NOMO-1 (cell line): ENCODE measurements around the gene CD80.

Source experiments
- DNase-seq, 2 experiments: peaks; one replicate each; lab custom pipeline; 2025; ENCODE audit not compliant: unreplicated experiment in 2 of 2; lab: John Stamatoyannopoulos, UW

The CD80 gene

GRCh38 chr3:119550192-119550910 lies 9.1 kb downstream of the CD80 start:
- DNase-seq: no peak

GRCh38 chr3:119548341-119548740 lies 11.1 kb downstream of the CD80 start:
- no peak for DNase-seq

GRCh38 chr3:119547227-119547626 lies 12.2 kb downstream of the CD80 start:
- no peak for DNase-seq

GRCh38 chr3:119543147-119543546 lies 16.3 kb downstream of the CD80 start:
- DNase-seq: no peak

DNA sequence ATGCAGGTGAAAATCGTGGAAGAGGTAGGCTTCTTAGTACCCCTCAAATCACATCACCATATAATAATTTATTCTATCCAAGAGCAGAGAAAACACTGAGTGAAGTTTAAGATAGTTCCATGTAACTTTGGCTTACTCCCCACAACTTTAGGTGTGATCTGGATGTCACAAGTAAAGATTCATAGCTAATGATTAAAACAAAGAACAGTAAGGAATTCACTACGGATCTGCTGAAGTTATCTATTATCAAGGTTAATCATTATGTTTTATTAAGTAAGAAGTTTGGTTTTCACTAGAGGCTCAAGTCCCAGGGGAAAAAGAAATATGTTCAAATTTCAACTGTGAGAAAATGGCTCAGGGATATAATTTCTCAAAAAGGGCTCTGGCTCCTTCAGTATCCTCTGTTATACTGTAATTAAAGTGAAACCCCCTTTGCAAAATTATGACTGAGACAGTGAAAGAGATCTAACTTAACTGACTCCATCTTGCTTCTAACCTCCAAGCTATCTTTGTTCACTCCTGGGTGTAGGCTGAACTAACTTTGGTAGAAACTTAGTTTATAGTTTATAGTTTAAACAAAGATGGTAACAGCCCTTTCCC lies 17.1 kb downstream of the CD80 start:
- no peak for DNase-seq

DNA sequence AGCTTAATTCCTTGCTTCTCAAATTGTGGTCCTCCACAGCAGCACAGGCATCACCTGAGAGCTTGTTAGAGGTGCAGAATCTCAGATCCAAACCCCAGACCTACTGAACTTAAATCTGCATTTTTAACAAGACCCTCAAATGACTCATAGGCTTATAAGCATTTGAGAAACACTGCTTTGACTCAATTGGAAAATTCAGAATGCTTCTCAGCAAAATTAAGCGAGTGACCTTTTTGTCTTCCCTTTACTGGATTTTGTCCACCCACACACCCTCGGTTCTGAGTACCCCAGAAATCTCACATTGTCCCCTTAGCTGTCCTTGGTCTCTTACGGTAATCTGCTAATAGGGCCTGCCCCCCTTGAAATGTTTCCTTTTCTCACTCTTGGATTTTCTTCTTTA lies 17.9 kb downstream of the CD80 start:
- DNase-seq: no peak

DNA sequence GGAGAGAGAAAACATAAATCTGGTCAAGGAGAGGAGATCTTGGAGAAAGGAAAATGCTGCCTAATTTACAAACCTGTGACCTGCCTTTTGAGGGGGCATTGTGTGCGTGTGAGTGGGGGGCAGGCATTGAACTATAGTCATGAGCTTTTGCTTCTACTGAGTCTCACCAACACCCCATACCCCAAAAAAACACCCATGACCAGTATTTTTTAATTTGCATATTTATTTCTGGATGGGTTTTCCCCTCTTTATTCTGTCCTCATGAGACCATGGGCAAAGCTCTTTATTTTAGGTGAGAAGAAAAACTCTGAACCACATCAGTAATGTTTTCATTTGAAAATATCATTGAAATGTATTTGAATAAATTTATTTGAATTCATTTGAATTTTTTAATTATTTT lies 20.6 kb downstream of the CD80 start:
- no peak for DNase-seq

GRCh38 chr3:119536757-119537156 lies 22.7 kb downstream of the CD80 start:
- no peak for DNase-seq

GRCh38 chr3:119534296-119534695 lies 25.1 kb downstream of the CD80 start:
- DNase-seq: no peak

- no peak for DNase-seq
These were observed 28.3 kb downstream of the CD80 start for GRCh38 chr3:119531151-119531550.

GRCh38 chr3:119530456-119530855 lies 29.0 kb downstream of the CD80 start:
- no peak for DNase-seq

GRCh38 chr3:119529883-119530282 lies 29.5 kb downstream of the CD80 start:
- DNase-seq: no peak

DNA sequence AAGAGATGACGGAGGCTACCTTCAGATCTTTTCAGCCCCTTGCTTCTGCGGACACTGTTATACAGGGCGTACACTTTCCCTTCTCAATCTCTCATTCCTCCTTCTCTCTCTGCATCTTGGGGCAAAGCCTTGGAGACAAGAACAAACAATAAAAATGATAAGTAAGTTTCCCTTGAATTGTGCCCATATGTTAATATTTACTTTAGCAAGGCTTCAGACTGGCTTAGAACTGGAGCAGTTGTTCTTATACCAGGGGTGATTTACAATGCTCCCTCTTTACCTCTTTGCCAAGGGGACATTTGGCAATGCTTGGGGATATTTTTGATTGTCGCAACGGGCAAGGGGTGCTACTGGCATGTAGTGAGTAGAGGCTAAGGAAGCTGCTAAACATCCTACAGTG lies 31.7 kb downstream of the CD80 start:
- no peak for DNase-seq

DNA sequence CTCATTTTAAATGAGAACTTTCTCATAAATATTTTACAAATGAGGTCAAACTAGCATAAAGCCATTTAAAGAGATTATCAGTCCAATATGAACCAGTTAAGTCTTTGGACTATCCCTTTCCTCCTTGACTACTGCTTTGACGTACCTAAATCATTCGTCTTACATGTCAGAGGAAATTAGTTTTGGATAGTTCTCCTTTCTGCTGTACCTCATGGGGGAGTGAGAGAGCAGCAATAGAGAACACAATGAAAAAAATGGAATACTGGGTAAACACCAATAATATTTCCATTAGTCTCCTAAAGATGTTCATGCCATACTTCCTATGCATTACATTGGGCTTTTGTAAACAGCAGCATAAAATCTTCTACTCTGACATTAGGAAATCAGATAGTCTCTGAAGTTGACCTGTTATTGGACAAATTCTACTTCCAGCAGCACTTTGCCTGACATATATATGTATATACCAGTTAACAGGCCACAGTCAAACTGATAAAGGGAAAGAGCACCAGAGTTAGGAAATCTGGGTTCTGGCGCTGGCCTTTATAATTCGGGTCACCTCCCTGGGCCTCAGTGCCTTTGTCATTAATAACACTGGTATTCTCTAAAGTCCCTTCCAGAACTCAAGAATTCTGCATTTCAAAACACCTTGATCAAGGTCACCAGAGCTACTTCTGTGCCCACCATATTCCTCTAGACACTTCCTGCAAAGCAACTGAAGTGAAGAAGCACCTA lies 34.3 kb downstream of the CD80 start:
- no peak for DNase-seq

- no peak for DNase-seq
These were observed 41.4 kb downstream of the CD80 start for GRCh38 chr3:119518026-119518425.

- no peak for DNase-seq
These were observed 42.3 kb downstream of the CD80 start for GRCh38 chr3:119517112-119517511.

DNA sequence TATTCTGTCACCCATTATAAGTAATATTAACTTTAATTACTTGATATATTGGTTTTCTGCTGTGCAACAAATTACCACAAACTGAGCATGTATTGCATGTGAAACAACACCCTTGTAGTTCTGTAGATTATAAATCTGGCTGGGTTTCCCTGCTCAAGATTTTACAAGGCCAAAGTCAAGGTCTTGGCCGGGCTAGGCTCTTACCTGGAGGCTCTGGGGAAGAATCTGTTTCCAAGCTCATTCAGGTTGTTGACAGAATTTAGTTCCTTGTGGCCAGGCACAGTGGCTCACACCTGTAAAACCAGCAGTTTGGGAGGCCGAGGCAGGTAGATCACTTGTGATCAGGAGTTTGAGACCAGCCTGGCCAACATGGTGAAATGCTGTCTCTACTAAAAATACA lies 44.8 kb downstream of the CD80 start:
- DNase-seq: no peak

DNA sequence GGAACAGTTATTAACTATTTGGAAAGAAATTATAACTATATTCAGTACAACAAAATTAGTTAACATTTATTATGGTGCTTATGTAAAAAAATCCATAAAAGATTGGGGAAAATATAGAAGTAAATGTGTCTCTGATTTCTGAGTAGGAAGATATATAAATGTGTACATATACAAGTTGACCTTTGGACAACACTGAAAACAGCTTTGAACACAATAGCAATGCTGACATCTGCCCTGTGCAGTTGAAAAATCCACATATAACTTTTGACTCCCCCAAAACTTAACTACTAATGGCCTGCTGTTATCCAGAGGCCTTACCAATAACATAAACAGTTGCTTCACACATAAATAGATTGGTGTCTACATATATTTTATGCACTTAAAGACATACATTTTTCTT lies 48.7 kb downstream of the CD80 start:
- DNase-seq: no peak

- no peak for DNase-seq
These were observed 51.1 kb downstream of the CD80 start for GRCh38 chr3:119508172-119508845.

GRCh38 chr3:119507404-119507803 lies 52.0 kb downstream of the CD80 start:
- DNase-seq: no peak

DNA sequence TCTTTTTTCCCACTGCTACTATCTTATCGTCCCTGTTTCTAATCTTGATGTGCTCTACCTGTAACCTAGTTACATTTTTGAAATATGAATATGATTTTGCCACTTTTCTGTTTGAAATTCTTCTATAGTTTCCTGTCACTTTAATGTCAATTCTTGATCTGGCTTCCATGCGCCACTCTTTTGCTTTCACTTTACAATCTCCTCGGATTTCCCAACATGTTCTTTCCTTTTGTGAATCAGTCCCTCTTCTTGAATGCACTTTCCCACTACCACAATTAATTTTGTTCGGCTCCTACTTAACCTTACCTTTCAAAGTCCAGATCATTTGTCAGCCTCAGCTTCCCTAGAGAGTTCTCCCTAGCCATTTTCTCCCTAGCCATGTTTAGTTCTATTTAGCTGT lies 52.8 kb downstream of the CD80 start:
- DNase-seq: no peak

DNA sequence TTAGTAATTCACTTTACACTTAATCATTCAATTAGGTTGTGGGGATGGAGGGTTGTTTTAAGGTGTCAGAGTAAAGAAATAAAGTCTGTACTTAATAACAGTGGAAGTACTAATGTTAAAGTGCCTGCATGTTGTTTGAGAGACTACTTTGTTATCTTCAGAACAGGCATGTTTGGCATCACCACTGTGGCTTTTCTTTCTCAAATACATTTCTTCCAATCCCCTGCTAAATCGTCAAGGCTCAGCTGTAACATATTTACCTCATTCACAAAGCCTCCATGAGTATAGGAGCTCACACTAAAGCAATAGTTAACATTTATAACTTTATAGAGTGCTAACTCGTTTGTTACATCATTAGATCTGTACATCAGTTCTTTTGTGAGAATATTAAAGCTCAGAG lies 58.5 kb downstream of the CD80 start:
- DNase-seq: no peak
